Measurements from ENCODE around the gene UBALD2. TPM values are rescaled to one million over a fixed set of nuclear protein-coding genes. Genes with fewer than 3 reads are reported as not detected.
A peak's percentile ranks its signal among the peaks of the same experiment; 100 is the strongest.
"Not testable (repeated sequence)": the region's sequence is repeated elsewhere in the genome, so short reads cannot be mapped to it uniquely, and the experiment has no call there.

Gene UBALD2
- total RNA-seq, 1 experiment from 2014 or later = 30.3 TPM

DNA sequence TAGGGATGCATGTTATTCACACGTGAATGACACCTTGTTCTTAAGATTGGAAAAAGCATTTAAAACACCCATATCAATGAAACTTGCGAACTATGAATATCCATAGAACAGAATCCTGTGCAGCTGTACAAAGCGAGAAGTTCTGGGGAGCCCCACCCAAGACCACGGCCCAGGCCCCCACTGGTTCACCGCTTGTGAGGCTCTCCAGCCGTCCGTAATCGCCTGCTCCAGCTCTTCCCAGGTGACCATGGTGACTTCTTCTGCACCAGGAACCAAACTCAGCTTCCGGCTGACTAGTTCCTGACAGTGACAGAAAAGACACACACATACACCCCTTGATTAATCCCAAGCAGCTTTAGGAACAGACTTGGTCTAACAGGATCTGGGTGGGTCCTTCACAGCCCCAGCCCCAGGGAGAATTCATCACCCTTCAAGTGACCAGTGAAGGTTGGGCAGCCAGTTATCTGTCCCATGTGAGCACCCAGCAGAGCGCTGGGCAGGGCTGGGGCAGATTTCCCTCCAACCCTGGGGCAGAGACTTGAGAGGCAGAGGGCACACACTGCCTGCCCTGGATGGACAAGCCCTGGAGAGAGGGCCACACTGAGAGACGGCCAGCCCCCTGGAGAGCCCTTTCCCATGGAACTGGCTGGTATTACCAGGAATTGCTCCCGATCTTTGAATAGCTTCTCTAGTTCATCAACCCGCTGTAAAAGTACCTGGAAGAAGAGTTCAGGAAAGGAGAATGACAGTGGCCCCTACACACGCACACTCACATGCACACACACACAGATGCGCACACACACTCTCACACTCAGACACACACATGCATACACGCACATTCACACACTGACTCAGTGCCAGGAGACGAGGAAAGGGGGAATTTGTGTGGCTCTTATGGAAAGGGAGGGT is 39.3 kb downstream of the UBALD2 start:
- Mint-ChIP-seq H3K4me1 (no peaks in the 10 kb centered on the region), H3K4me3 (no peak overlapping the region), H3K36me3 (peaks cover 2% of the 10 kb centered on the region; the same call in 1 of the 2 replicates), H3K27me3 (ENCODE audit: low read depth) (no peaks in the 10 kb centered on the region), H3K27ac (peak overlapping the region; percentile 91; the same call in 1 of the 2 replicates), H3K9me3 (no peaks in the 10 kb centered on the region)
- ChIA-PET CTCF (interaction anchor here (1.0 to 5.7 kb wide), 9 partner anchors 25 to 290 kb away, joined by 3 to 43 read pairs (median 7); partner anchors contain the start of gene PRPSAP1), POLR2A (no interaction called here)
- DNase-seq (ENCODE audit: low spot score) (no peak), ATAC-seq (no peak)
- TF ChIP-seq TP53 (CRISPR knock-in tag; IDR thresholded peaks at IDR 0.05) (no peak), CREM (CRISPR knock-in tag; IDR thresholded peaks at IDR 0.05) (no peak)

DNA sequence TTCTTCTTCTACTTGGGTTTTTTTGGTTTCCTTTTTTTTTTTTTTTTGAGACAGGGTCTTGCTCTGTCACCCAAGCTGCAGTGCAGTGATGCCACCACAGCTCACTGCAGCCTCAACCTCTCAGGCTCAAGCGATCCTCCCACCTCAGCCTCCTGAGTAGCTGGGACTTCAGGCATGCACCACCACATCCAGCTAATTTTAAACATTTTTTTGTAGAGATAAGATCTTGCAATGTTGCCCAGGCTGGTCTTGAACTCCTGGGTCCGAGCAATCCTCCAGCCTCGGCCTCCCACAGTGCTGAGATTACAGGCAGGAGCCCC is 39.9 kb downstream of the UBALD2 start:
- ATAC-seq; H3K4me3 Mint-ChIP-seq; H3K27me3 Mint-ChIP-seq (ENCODE audit: low read depth); H3K9me3 Mint-ChIP-seq; POLR2A ChIA-PET; H3K27ac Mint-ChIP-seq; DNase-seq (ENCODE audit: low spot score); H3K4me1 Mint-ChIP-seq; H3K36me3 Mint-ChIP-seq: not testable (repeated sequence)
- CTCF ChIA-PET = interaction anchor here (2.7 to 5.7 kb wide), 3 partner anchors 77 to 291 kb away, joined by 8 to 43 read pairs (median 11); no protein-coding TSS in a partner anchor

DNA sequence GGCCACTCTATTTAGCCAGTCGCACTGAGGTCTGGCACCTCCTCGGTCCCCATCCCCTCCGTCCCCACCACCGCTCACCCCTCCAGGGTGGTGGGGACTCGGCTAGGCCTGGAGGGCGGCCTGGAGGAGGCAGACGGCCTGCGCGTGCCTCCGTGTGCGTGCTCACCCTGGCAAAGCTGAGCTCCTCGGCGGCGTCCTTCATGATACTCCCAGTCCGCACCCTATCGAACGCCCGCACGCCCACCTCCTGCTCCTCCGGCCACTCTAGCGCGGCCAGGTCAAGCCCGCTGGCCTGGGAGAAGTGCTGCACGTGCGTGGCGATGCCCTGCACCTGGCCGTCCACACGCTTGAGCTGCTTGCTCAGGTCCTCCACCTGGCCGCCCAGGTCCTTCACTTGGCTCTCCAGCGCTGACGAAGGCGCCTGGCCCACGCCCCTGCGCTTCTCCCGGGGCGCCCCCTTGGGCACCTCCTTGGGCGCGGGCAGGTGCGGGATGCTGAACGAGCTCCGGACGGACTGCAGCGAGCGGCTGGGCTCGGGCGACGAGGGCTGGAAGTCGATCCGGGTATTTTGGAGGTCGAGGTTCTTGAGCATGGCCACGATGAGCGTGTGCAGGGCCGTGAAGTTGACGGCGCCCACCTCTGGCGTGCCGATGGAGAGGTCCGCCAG is 42.3 kb downstream of the UBALD2 start:
- no peak for ATAC-seq
- no peak overlapping the region for H3K4me3 Mint-ChIP-seq
- H3K27me3 Mint-ChIP-seq (ENCODE audit: low read depth) = no peaks in the 10 kb centered on the region
- H3K36me3 Mint-ChIP-seq = peaks cover 15% of the 10 kb centered on the region; the same call in 1 of the 2 replicates
- ChIA-PET POLR2A (no interaction called here), CTCF (interaction anchor here (0.6 to 3.7 kb wide), 5 partner anchors 78 to 293 kb away, joined by 3 to 22 read pairs (median 3); no protein-coding TSS in a partner anchor)
- TF ChIP-seq ZNF671 (CRISPR knock-in tag; IDR thresholded peaks at IDR 0.05) = no peak
- TF ChIP-seq, protein P1, sequence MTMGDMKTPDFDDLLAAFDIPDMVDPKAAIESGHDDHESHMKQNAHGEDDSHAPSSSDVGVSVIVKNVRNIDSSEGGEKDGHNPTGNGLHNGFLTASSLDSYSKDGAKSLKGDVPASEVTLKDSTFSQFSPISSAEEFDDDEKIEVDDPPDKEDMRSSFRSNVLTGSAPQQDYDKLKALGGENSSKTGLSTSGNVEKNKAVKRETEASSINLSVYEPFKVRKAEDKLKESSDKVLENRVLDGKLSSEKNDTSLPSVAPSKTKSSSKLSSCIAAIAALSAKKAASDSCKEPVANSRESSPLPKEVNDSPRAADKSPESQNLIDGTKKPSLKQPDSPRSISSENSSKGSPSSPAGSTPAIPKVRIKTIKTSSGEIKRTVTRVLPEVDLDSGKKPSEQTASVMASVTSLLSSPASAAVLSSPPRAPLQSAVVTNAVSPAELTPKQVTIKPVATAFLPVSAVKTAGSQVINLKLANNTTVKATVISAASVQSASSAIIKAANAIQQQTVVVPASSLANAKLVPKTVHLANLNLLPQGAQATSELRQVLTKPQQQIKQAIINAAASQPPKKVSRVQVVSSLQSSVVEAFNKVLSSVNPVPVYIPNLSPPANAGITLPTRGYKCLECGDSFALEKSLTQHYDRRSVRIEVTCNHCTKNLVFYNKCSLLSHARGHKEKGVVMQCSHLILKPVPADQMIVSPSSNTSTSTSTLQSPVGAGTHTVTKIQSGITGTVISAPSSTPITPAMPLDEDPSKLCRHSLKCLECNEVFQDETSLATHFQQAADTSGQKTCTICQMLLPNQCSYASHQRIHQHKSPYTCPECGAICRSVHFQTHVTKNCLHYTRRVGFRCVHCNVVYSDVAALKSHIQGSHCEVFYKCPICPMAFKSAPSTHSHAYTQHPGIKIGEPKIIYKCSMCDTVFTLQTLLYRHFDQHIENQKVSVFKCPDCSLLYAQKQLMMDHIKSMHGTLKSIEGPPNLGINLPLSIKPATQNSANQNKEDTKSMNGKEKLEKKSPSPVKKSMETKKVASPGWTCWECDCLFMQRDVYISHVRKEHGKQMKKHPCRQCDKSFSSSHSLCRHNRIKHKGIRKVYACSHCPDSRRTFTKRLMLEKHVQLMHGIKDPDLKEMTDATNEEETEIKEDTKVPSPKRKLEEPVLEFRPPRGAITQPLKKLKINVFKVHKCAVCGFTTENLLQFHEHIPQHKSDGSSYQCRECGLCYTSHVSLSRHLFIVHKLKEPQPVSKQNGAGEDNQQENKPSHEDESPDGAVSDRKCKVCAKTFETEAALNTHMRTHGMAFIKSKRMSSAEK (CRISPR knock-in tag; IDR thresholded peaks at IDR 0.05; ENCODE audit: borderline replicate concordance) = no peak
- TF ChIP-seq NFE2L1 (CRISPR knock-in tag; IDR thresholded peaks at IDR 0.05) = no peak
- TF ChIP-seq JAZF1 (CRISPR knock-in tag; IDR thresholded peaks at IDR 0.05) = no peak
- no peak for TF ChIP-seq SMAD4 (CRISPR knock-in tag; IDR thresholded peaks at IDR 0.05)
- TF ChIP-seq ZNF423 (CRISPR knock-in tag; IDR thresholded peaks at IDR 0.05) = no peak
- TF ChIP-seq, protein P2, sequence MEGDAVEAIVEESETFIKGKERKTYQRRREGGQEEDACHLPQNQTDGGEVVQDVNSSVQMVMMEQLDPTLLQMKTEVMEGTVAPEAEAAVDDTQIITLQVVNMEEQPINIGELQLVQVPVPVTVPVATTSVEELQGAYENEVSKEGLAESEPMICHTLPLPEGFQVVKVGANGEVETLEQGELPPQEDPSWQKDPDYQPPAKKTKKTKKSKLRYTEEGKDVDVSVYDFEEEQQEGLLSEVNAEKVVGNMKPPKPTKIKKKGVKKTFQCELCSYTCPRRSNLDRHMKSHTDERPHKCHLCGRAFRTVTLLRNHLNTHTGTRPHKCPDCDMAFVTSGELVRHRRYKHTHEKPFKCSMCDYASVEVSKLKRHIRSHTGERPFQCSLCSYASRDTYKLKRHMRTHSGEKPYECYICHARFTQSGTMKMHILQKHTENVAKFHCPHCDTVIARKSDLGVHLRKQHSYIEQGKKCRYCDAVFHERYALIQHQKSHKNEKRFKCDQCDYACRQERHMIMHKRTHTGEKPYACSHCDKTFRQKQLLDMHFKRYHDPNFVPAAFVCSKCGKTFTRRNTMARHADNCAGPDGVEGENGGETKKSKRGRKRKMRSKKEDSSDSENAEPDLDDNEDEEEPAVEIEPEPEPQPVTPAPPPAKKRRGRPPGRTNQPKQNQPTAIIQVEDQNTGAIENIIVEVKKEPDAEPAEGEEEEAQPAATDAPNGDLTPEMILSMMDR (IDR thresholded peaks at IDR 0.05) = no peak
- TF ChIP-seq, protein P3, sequence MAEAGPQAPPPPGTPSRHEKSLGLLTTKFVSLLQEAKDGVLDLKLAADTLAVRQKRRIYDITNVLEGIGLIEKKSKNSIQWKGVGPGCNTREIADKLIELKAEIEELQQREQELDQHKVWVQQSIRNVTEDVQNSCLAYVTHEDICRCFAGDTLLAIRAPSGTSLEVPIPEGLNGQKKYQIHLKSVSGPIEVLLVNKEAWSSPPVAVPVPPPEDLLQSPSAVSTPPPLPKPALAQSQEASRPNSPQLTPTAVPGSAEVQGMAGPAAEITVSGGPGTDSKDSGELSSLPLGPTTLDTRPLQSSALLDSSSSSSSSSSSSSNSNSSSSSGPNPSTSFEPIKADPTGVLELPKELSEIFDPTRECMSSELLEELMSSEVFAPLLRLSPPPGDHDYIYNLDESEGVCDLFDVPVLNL (CRISPR knock-in tag; IDR thresholded peaks at IDR 0.05; ENCODE audit: borderline replicate concordance, low read depth) = no peak
- TF ChIP-seq, protein P4, sequence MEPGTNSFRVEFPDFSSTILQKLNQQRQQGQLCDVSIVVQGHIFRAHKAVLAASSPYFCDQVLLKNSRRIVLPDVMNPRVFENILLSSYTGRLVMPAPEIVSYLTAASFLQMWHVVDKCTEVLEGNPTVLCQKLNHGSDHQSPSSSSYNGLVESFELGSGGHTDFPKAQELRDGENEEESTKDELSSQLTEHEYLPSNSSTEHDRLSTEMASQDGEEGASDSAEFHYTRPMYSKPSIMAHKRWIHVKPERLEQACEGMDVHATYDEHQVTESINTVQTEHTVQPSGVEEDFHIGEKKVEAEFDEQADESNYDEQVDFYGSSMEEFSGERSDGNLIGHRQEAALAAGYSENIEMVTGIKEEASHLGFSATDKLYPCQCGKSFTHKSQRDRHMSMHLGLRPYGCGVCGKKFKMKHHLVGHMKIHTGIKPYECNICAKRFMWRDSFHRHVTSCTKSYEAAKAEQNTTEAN (CRISPR knock-in tag; IDR thresholded peaks at IDR 0.05) = no peak
- no peak for TF ChIP-seq ESRRA (CRISPR knock-in tag; IDR thresholded peaks at IDR 0.05; ENCODE audit: borderline replicate concordance)
- no peak for TF ChIP-seq TEAD4 (CRISPR knock-in tag; IDR thresholded peaks at IDR 0.05)
- TF ChIP-seq, protein P5, sequence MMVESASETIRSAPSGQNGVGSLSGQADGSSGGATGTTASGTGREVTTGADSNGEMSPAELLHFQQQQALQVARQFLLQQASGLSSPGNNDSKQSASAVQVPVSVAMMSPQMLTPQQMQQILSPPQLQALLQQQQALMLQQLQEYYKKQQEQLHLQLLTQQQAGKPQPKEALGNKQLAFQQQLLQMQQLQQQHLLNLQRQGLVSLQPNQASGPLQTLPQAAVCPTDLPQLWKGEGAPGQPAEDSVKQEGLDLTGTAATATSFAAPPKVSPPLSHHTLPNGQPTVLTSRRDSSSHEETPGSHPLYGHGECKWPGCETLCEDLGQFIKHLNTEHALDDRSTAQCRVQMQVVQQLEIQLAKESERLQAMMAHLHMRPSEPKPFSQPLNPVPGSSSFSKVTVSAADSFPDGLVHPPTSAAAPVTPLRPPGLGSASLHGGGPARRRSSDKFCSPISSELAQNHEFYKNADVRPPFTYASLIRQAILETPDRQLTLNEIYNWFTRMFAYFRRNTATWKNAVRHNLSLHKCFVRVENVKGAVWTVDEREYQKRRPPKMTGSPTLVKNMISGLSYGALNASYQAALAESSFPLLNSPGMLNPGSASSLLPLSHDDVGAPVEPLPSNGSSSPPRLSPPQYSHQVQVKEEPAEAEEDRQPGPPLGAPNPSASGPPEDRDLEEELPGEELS (CRISPR knock-in tag; IDR thresholded peaks at IDR 0.05) = no peak
- no peak for TF ChIP-seq FOXP1 (CRISPR knock-in tag; IDR thresholded peaks at IDR 0.05; ENCODE audit: borderline replicate concordance)
- TF ChIP-seq ZNF317 (CRISPR knock-in tag; IDR thresholded peaks at IDR 0.05; ENCODE audit: borderline replicate concordance, low read depth) = no peak
- no peak for TF ChIP-seq TP53 (CRISPR knock-in tag; IDR thresholded peaks at IDR 0.05)
- no peak for TF ChIP-seq OVOL2 (CRISPR knock-in tag; IDR thresholded peaks at IDR 0.05; ENCODE audit: borderline replicate concordance)
- no peak for TF ChIP-seq ZNF416 (CRISPR knock-in tag; IDR thresholded peaks at IDR 0.05)
- H3K4me1 Mint-ChIP-seq = no peaks in the 10 kb centered on the region
- H3K27ac Mint-ChIP-seq = no peak overlapping the region
- DNase-seq (ENCODE audit: low spot score) = no peak
- H3K9me3 Mint-ChIP-seq = no peaks in the 10 kb centered on the region
